K562 (cell line): ENCODE results near the gene RSF1. TPM values are rescaled to one million over a fixed set of nuclear protein-coding genes. Genes with fewer than 3 reads are reported as not detected.

Experiments used
- ATAC-seq: fragments of 200-7000 bp; cut with Tn5 transposase; 3 replicates; pipeline ENCODE4 v1.9.1; 2020; ENCODE audit warnings: moderate library complexity
- BruUV-seq: library from RNA; stranded (reverse); fragments of 400-500 nt; replicated peaks from 2 replicates; lab custom pipeline; 2021; lab: Mats Ljungman, UMichigan
- CTCF ChIA-PET: fragments of 300-600 bp; formaldehyde crosslinking; extraction: SDS; loops from one replicate; lab custom pipeline; 2021; ENCODE audit warnings: low intra/inter-chr PET ratio; lab: Yijun Ruan, JAX
- POLR2A ChIA-PET: fragments of 300-600, 350-650 bp; sonication (Branson Sonifier 250); formaldehyde crosslinking; extraction: SDS; loops from one replicate; lab custom pipeline; 2021; ENCODE audit warnings: antibody characterized with exemption, inconsistent platforms; lab: Yijun Ruan, JAX
- DNase-seq, 4 experiments: peaks; one replicate each; pipeline versions ENCODE4 v3.0.0 to v3.0.0-alpha.2; 2011 to 2018; ENCODE audit warnings: low spot score in 3 of 4, mixed read lengths in 3 of 4; ENCODE audit errors: extremely low read depth in 1 of 4
- FAIRE-seq: peaks from 2 replicates; lab custom pipeline; 2011; peaks lifted over from hg19 to GRCh38; lab: Jason Lieb, UNC
- H2AFZ ChIP-seq: 2 replicates; pipeline ENCODE4 v1.6.0; 2011; ENCODE audit warnings: low read depth, low read length, control low read depth, inconsistent platforms
- H3K27ac ChIP-seq: fragments of 200-600 bp; 3 replicates; pipeline ENCODE4 v1.8.0; 2011; ENCODE audit warnings: low read depth, mild to moderate bottlenecking, control low read depth, inconsistent platforms, low read length, moderate library complexity, mixed read lengths; ENCODE audit errors: extremely low read depth
- H3K27me3 ChIP-seq, 2 experiments: fragments of 300-600 bp in 1 of 2; 2 replicates in 1 of 2; 3 replicates in 1 of 2; pipeline versions ENCODE4 v1.6.0 to v1.8.0; 2011; ENCODE audit warnings: inconsistent platforms in 2 of 2, low read length in 2 of 2, mild to moderate bottlenecking in 1 of 2, mixed read lengths in 1 of 2, moderate library complexity in 1 of 2; ENCODE audit not compliant: control insufficient read depth in 2 of 2, insufficient read depth in 2 of 2
- H3K36me3 ChIP-seq: fragments of 300-600 bp; 3 replicates; pipeline ENCODE4 v1.8.0; 2011; ENCODE audit warnings: mild to moderate bottlenecking, low read length, inconsistent platforms; ENCODE audit not compliant: control insufficient read depth, insufficient read depth
- H3K4me1 ChIP-seq, 2 experiments: fragments of 200-600 bp in 1 of 2; replicated peaks in 1 of 2; 2 replicates in 1 of 2; 3 replicates in 1 of 2; pipeline versions ENCODE4 v1.5.1 to v1.8.0; 2011; ENCODE audit warnings: inconsistent platforms in 2 of 2, low read length in 2 of 2, mild to moderate bottlenecking in 1 of 2, mixed read lengths in 1 of 2, moderate library complexity in 1 of 2; ENCODE audit not compliant: control insufficient read depth in 2 of 2, insufficient read depth in 2 of 2
- H3K4me2 ChIP-seq: 2 replicates; pipeline ENCODE4 v1.6.1; 2011; ENCODE audit warnings: low read length, control low read depth, inconsistent platforms, mixed read lengths; ENCODE audit not compliant: insufficient read depth
- H3K4me3 ChIP-seq: fragments of 200-600 bp; sonication (generic), shearing (Covaris generic); 2 replicates; pipeline ENCODE4 v1.5.1; 2016; ENCODE audit warnings: control low read depth, inconsistent platforms
- H3K79me2 ChIP-seq: fragments of 200-600 bp; 3 replicates; pipeline ENCODE4 v1.8.0; 2011; ENCODE audit warnings: low read length, inconsistent platforms; ENCODE audit not compliant: control insufficient read depth, insufficient read depth
- H3K9ac ChIP-seq, 2 experiments: 2 replicates each; pipeline versions ENCODE4 v1.6.0 to v1.6.1; 2011; ENCODE audit warnings: low read depth in 2 of 2, low read length in 2 of 2, control low read depth in 1 of 2, inconsistent platforms in 1 of 2, mild to moderate bottlenecking in 1 of 2, mixed read lengths in 1 of 2; ENCODE audit not compliant: insufficient read depth in 1 of 2
- H3K9me1 ChIP-seq: one replicate; pipeline ENCODE4 v1.6.0; 2011; ENCODE audit warnings: inconsistent platforms, mild to moderate bottlenecking, low read length, moderate library complexity; ENCODE audit not compliant: control insufficient read depth, insufficient read depth
- H3K9me3 ChIP-seq: replicated peaks from 2 replicates; pipeline ENCODE4 v1.5.1; 2011; ENCODE audit warnings: low read depth, low read length, inconsistent platforms; ENCODE audit not compliant: control insufficient read depth, insufficient read depth
- H4K20me1 ChIP-seq: replicated peaks from 2 replicates; pipeline ENCODE4 v1.6.1; 2011; ENCODE audit warnings: low read length, inconsistent platforms, mixed read lengths; ENCODE audit not compliant: control insufficient read depth, insufficient read depth
- MEIS2 ChIP-seq: fragments of 450-650 bp; IDR thresholded peaks from 2 replicates; pipeline ENCODE4 v1.6.1; 2014; ENCODE audit warnings: mild to moderate bottlenecking; ENCODE audit not compliant: partially characterized antibody
- PKNOX1 ChIP-seq: fragments of 450-650 bp; IDR thresholded peaks from 2 replicates; pipeline ENCODE4 v1.6.1; 2016
- RREB1 ChIP-seq: fragments of 250-450 bp; sonication (Bioruptor Pico); IDR thresholded peaks from 2 replicates; pipeline ENCODE4 v1.4.0; 2020
- WGBS: fragments of 100-300 bp; shearing (Covaris generic); methylation state at CpG from one replicate; pipeline ENCODE4 v1.1.6; 2016; ENCODE audit warnings: low coverage, mixed read lengths; ENCODE audit not compliant: insufficient coverage; ENCODE audit errors: missing lambda C conversion rate; 5-methylcytosine and 5-hydroxymethylcytosine counted together
- in situ Hi-C: fragments of 300-500 bp; cut with MboI; formaldehyde crosslinking; loops from 4 replicates; pipeline ENCODE4 v1.15.0; 2018; ENCODE audit warnings: inconsistent platforms, mixed read lengths
- intact Hi-C: fragments of 100-400 bp; cut with micrococcal nuclease; formaldehyde crosslinking; loops from 2 replicates; pipeline ENCODE4 v1.14.2; 2022
- polyA plus RNA-seq, 8 experiments: library from polyadenylated mRNA; depleted of rRNA in 4 of 8; stranded (reverse) in 5 of 8; unstranded in 3 of 8; fragments of >200 nt; fragmentation: Nextera tagmentation in 2 of 8; fragmentation: Illumina TruSeq in 1 of 8; extraction: Ambion mirVana in 2 of 8; extraction: Trizol in 1 of 8; gene quantifications; 2 replicates each; pipeline versions ENCODE4 v1.2.1 to v1.2.3, GENCODE V29; 2011 to 2014; ENCODE audit warnings: inconsistent platforms in 1 of 8, missing spikeins in 1 of 8
- total RNA-seq, 7 experiments: library from RNA; depleted of rRNA in 6 of 7; stranded (reverse); fragments of >200 nt in 6 of 7; fragmentation: Illumina TruSeq in 2 of 7; extraction: Trizol in 2 of 7; gene quantifications; 2 replicates each; pipeline versions ENCODE4 v1.2.1 to v1.2.3, GENCODE V29; 2011 to 2021; ENCODE audit warnings: low replicate concordance in 1 of 7

The RSF1 gene
- total and polyA plus RNA-seq, 9 of the 15 experiments (the other 6 are each of a cell fraction or from before 2014, with no cell fraction given): 9.7 to 63.6 (median 42.8) TPM

- Histone ChIP-seq H3K4me1 (peaks cover 0 to 9% of the 10 kb centered on the region in 2 experiments; a peak in 3 of 5 replicates), H3K9me3 (no peaks in the 10 kb centered on the region), H3K79me2 (no peaks in the 10 kb centered on the region), H2AFZ (peak overlapping the region; percentile 75), H3K9ac (no peak overlapping the region), H3K9me1 (no peaks in the 10 kb centered on the region), H4K20me1 (no peaks in the 10 kb centered on the region), H3K27ac (no peak overlapping the region; the same call in 2 of the 3 replicates), H3K27me3 (no peaks in the 10 kb centered on the region), H3K36me3 (no peaks in the 10 kb centered on the region), H3K4me2 (no peak overlapping the region), H3K4me3 (no peak overlapping the region)
- no TSS peak for BruUV-seq
- DNase-seq (no peak), ATAC-seq (no peak), FAIRE-seq (no peak)
- in situ Hi-C loops: no loop called here
- ChIA-PET POLR2A (interaction anchor here (0.6 to 1.2 kb wide), 2 partner anchors 12 to 15 kb away, joined by 3 to 5 read pairs; no protein-coding TSS in a partner anchor), CTCF (no interaction called here)
- WGBS: 18% methylated on average over 3 of the region's 3 CpGs
- TF ChIP-seq RREB1 (CRISPR knock-in tag) (no peak), MEIS2 (peak; percentile 57), PKNOX1 (peak; percentile 51; the same call in 1 of the 2 replicates)
- intact Hi-C loops: loop anchor here (10.0 kb wide), 1 partner anchor 395 kb away; no protein-coding TSS in a partner anchor
Measured at GRCh38 chr11:77650123-77650522, 170.4 kb downstream of the RSF1 start.
